OCI-LY7 (cell line): ENCODE measurements around the gene C2CD3.

ENCODE experiments used
- EZH2phosphoT487 ChIP-seq: fragments of 200-600 bp; sonication (generic); IDR thresholded peaks from 2 replicates; pipeline ENCODE4 v1.6.1; 2018; ENCODE audit warnings: low read depth, borderline replicate concordance, mild to moderate bottlenecking, mixed run types, antibody characterized with exemption, low read length, moderate library complexity, mixed read lengths
- TF ChIP-seq, protein P1 (sequence below): fragments of 200-600 bp; sonication (generic); conservative IDR thresholded peaks from 2 replicates; pipeline ENCODE4 v1.5.1; 2014; ENCODE audit warnings: mild to moderate bottlenecking, antibody characterized with exemption, low read length, moderate library complexity, mixed read lengths

- TF ChIP-seq, protein P1, sequence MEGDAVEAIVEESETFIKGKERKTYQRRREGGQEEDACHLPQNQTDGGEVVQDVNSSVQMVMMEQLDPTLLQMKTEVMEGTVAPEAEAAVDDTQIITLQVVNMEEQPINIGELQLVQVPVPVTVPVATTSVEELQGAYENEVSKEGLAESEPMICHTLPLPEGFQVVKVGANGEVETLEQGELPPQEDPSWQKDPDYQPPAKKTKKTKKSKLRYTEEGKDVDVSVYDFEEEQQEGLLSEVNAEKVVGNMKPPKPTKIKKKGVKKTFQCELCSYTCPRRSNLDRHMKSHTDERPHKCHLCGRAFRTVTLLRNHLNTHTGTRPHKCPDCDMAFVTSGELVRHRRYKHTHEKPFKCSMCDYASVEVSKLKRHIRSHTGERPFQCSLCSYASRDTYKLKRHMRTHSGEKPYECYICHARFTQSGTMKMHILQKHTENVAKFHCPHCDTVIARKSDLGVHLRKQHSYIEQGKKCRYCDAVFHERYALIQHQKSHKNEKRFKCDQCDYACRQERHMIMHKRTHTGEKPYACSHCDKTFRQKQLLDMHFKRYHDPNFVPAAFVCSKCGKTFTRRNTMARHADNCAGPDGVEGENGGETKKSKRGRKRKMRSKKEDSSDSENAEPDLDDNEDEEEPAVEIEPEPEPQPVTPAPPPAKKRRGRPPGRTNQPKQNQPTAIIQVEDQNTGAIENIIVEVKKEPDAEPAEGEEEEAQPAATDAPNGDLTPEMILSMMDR = no peak
- TF ChIP-seq EZH2phosphoT487 = no peak
Measured at GRCh38 chr11:74086242-74086884, 84.4 kb downstream of the C2CD3 start.
